ENCODE results near the gene DBN1.

DBN1 gene

GRCh38 chr5:177495243-177496060 lies 22.0 kb upstream of the DBN1 start:
- TF ChIP-seq CTCF (IDR thresholded peaks at IDR 0.05; ENCODE audit: borderline replicate concordance, insufficient read depth, low read depth, low read length), result no peak
- no peak overlapping the region for H3K4me3 ChIP-seq (ENCODE audit: low read depth, low read length)

GRCh38 chr5:177494346-177495195 lies 21.1 kb upstream of the DBN1 start:
- no peak for TF ChIP-seq CTCF (IDR thresholded peaks at IDR 0.05; ENCODE audit: borderline replicate concordance, insufficient read depth, low read depth, low read length)
- H3K4me3 ChIP-seq (ENCODE audit: low read depth, low read length), result no peak overlapping the region

- no peak overlapping the region for H3K4me3 ChIP-seq (ENCODE audit: low read depth, low read length)
- TF ChIP-seq CTCF (IDR thresholded peaks at IDR 0.05; ENCODE audit: borderline replicate concordance, insufficient read depth, low read depth, low read length), result no peak
These were observed 20.4 kb upstream of the DBN1 start for GRCh38 chr5:177493795-177494345.

GRCh38 chr5:177492841-177493240 lies 19.4 kb upstream of the DBN1 start:
- no peak overlapping the region for H3K4me3 ChIP-seq (ENCODE audit: low read depth, low read length)

GRCh38 chr5:177491983-177492746 lies 18.7 kb upstream of the DBN1 start:
- H3K4me3 ChIP-seq (ENCODE audit: low read depth, low read length), result no peak overlapping the region
- no peak for TF ChIP-seq CTCF (IDR thresholded peaks at IDR 0.05; ENCODE audit: borderline replicate concordance, insufficient read depth, low read depth, low read length)

More at GRCh38 chr5:177492841-177493240, 19.4 kb upstream of the DBN1 start:
- TF ChIP-seq CTCF (IDR thresholded peaks at IDR 0.05; ENCODE audit: borderline replicate concordance, insufficient read depth, low read depth, low read length), result no peak

GRCh38 chr5:177491429-177491945 lies 18.1 kb upstream of the DBN1 start:
- TF ChIP-seq CTCF (IDR thresholded peaks at IDR 0.05; ENCODE audit: borderline replicate concordance, insufficient read depth, low read depth, low read length), result peak; percentile 78

More at GRCh38 chr5:177491429-177491945, 18.1 kb upstream of the DBN1 start:
- H3K4me3 ChIP-seq (ENCODE audit: low read depth, low read length), result no peak overlapping the region

All from GM12875 (cell line).